Body of pancreas (tissue), 4 donors: ENCODE measurements around the gene AUTS2. TPM values are rescaled to one million over a fixed set of nuclear protein-coding genes. Genes with fewer than 3 reads are reported as not detected.

Experiments used
- ATAC-seq: fragments of 150-250 bp; one replicate; pipeline ENCODE4 v1.9.1; 2016
- DNase-seq, 4 donors: peaks; one replicate each; pipeline ENCODE4 v3.0.0-alpha.2; 2019
- H3K27ac ChIP-seq, 4 donors: fragments of 200-600 bp; sonication (generic); 1 replicate in 3 of 4; 2 replicates in 1 of 4; pipeline versions ENCODE4 v1.5.1 to v1.6.1; 2016 to 2019; ENCODE audit warnings: mild to moderate bottlenecking in 1 of 4, mixed read lengths in 1 of 4, moderate library complexity in 1 of 4
- H3K27me3 ChIP-seq, 2 donors: fragments of 200-600 bp; sonication (generic); one replicate each; pipeline ENCODE4 v1.6.0; 2016; ENCODE audit warnings: mild to moderate bottlenecking in 1 of 2
- H3K36me3 ChIP-seq, 2 donors: fragments of 200-600 bp; sonication (generic); replicated peaks in 1 of 2; 2 replicates each; pipeline ENCODE4 v1.5.1; 2016; ENCODE audit warnings: low read depth in 2 of 2; ENCODE audit not compliant: insufficient read depth in 1 of 2
- H3K4me1 ChIP-seq: fragments of 200-600 bp; sonication (generic); one replicate; pipeline ENCODE4 v1.6.0; 2016
- H3K4me3 ChIP-seq, 2 donors: fragments of 200-600 bp; sonication (generic); 1 replicate in 1 of 2; 2 replicates in 1 of 2; pipeline ENCODE4 v1.5.1; 2016 to 2019
- H3K9me3 ChIP-seq, 3 donors: fragments of 200-600 bp; sonication (generic); 1 replicate in 2 of 3; 2 replicates in 1 of 3; pipeline ENCODE4 v1.5.1; 2016
- CTCF ChIP-seq, 7 experiments: fragments of 450-650 bp in 4 of 7; fragments of 200-600 bp in 3 of 7; sonication (generic) in 3 of 7; IDR thresholded peaks; one replicate each; pipeline ENCODE4 v1.5.1; 2016 to 2019; ENCODE audit warnings: antibody characterized with exemption in 7 of 7
- POLR2A ChIP-seq, 3 donors: fragments of 450-650 bp; IDR thresholded peaks; one replicate each; pipeline ENCODE4 v1.6.1; 2016; ENCODE audit warnings: antibody characterized with exemption in 3 of 3, mild to moderate bottlenecking in 2 of 3
- WGBS, 2 donors: methylation state at CpG; one replicate each; pipeline ENCODE4 v1.1.5; 2017; 5-methylcytosine and 5-hydroxymethylcytosine counted together
- intact Hi-C: fragments of 100-400 bp; cut with DNase I; formaldehyde crosslinking; loops from one replicate; pipeline ENCODE4 v1.15.1; 2023
- total RNA-seq, 2 donors: library from RNA; depleted of rRNA; stranded (reverse); fragments of >200 nt; gene quantifications; one replicate each; pipeline ENCODE4 v1.1.0, GENCODE V29; 2016

The AUTS2 gene
- total RNA-seq, 2 donors from 2014 or later, result 11.7 to 18.5 TPM

GRCh38 chr7:70043015-70043538 is 444.8 kb downstream of the AUTS2 start:
- ATAC-seq, result no peak
- WGBS, 2 donors, result 55 to 56% methylated on average over 3 of the region's 3 CpGs

DNA sequence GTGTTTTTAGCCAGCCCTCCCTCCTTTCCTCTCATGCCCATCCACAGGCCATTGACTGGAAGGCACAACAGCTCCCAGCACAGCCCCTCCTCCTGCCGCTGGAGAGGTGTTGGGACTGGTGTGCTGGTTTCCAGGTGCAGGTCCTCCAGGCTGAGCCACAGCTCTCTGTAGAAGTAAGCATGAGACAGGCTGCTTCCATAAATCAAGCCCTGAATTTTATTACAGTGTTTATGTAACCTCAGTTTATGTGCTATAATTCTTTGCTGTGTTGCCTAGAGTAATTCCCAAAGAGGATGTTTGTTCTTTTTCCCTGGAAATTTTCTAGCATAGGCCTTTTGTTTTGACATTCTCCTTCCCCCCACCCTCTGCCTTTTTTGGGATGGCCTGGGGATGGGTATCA is 445.8 kb downstream of the AUTS2 start:
- WGBS, 2 donors, result 73 to 81% methylated on average over 1 of the region's 1 CpG
- Histone ChIP-seq H3K4me3 (no peak overlapping the region), H3K4me1 (no peaks in the 10 kb centered on the region), H3K27me3 (no peaks in the 10 kb centered on the region), H3K27ac (no peak overlapping the region), H3K9me3 (no peaks in the 10 kb centered on the region), H3K36me3 (no peaks in the 10 kb centered on the region)
- ATAC-seq (no peak), DNase-seq (no peak)
- no peak for TF ChIP-seq CTCF (IDR thresholded peaks at IDR 0.05)
- no peak for TF ChIP-seq POLR2A (IDR thresholded peaks at IDR 0.05)
- intact Hi-C loops, result no loop called here

More at GRCh38 chr7:70043015-70043538, 444.8 kb downstream of the AUTS2 start:
- TF ChIP-seq CTCF (IDR thresholded peaks at IDR 0.05), result no peak
- TF ChIP-seq POLR2A (IDR thresholded peaks at IDR 0.05), result no peak
- DNase-seq, result no peak
- Histone ChIP-seq H3K27me3 (no peaks in the 10 kb centered on the region), H3K4me1 (no peaks in the 10 kb centered on the region), H3K4me3 (no peak overlapping the region), H3K27ac (no peak overlapping the region), H3K9me3 (no peaks in the 10 kb centered on the region), H3K36me3 (no peaks in the 10 kb centered on the region)
- intact Hi-C loops, result no loop called here

DNA sequence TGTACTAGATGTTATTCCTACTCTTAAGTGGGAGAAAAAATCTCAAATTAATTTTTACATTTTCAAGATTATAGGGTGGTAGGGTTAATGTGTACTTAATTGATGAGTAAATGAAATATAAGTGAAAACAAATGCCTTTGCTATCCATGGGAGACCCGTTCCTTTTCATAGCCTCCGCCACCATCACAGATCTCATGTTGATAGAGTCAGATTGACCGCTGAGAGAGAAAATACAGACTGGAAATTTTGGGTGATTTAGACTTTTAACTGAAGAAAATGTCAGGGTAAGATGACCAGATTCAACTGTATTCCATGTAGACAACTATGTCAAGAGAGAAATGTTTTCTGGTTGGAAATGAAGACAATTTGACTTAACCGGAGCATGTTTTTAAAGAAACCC is 446.2 kb downstream of the AUTS2 start:
- DNase-seq (no peak), ATAC-seq (no peak)
- no peaks in the 10 kb centered on the region for H3K27me3 ChIP-seq
- intact Hi-C loops, result no loop called here
- H3K9me3 ChIP-seq, result no peaks in the 10 kb centered on the region
- H3K4me1 ChIP-seq, result no peaks in the 10 kb centered on the region
- WGBS, 2 donors, result 87 to 91% methylated on average over 4 of the region's 4 CpGs
- H3K27ac ChIP-seq, result no peak overlapping the region
- no peaks in the 10 kb centered on the region for H3K36me3 ChIP-seq
- H3K4me3 ChIP-seq, result no peak overlapping the region
- TF ChIP-seq CTCF (IDR thresholded peaks at IDR 0.05) (no peak), POLR2A (IDR thresholded peaks at IDR 0.05) (no peak)

GRCh38 chr7:70044981-70045380 is 446.7 kb downstream of the AUTS2 start:
- ATAC-seq (no peak), DNase-seq (no peak)
- Histone ChIP-seq H3K27ac (no peak overlapping the region), H3K36me3 (no peaks in the 10 kb centered on the region), H3K4me1 (no peaks in the 10 kb centered on the region), H3K9me3 (no peaks in the 10 kb centered on the region), H3K27me3 (no peaks in the 10 kb centered on the region), H3K4me3 (no peak overlapping the region)
- intact Hi-C loops, result no loop called here
- 88 to 97% methylated on average over 3 of the region's 3 CpGs for WGBS, 2 donors
- no peak for TF ChIP-seq CTCF (IDR thresholded peaks at IDR 0.05)
- TF ChIP-seq POLR2A (IDR thresholded peaks at IDR 0.05), result no peak

GRCh38 chr7:70047384-70047783 is 449.1 kb downstream of the AUTS2 start:
- Histone ChIP-seq H3K4me3 (no peak overlapping the region), H3K9me3 (no peaks in the 10 kb centered on the region), H3K36me3 (no peaks in the 10 kb centered on the region), H3K27me3 (no peaks in the 10 kb centered on the region), H3K4me1 (no peaks in the 10 kb centered on the region), H3K27ac (no peak overlapping the region)
- DNase-seq (no peak), ATAC-seq (no peak)
- WGBS, 2 donors, result 69 to 75% methylated on average over 1 of the region's 1 CpG
- no peak for TF ChIP-seq CTCF (IDR thresholded peaks at IDR 0.05)
- TF ChIP-seq POLR2A (IDR thresholded peaks at IDR 0.05), result no peak
- intact Hi-C loops, result no loop called here
